Measurements from ENCODE around the gene VCL. TPM values are rescaled to one million over a fixed set of nuclear protein-coding genes. Genes with fewer than 3 reads are reported as not detected.
"Not testable (repeated sequence)": the region's sequence is repeated elsewhere in the genome, so short reads cannot be mapped to it uniquely, and the experiment has no call there.

The VCL gene
- total RNA-seq, 2 donors from 2014 or later = 173 to 216 TPM

DNA sequence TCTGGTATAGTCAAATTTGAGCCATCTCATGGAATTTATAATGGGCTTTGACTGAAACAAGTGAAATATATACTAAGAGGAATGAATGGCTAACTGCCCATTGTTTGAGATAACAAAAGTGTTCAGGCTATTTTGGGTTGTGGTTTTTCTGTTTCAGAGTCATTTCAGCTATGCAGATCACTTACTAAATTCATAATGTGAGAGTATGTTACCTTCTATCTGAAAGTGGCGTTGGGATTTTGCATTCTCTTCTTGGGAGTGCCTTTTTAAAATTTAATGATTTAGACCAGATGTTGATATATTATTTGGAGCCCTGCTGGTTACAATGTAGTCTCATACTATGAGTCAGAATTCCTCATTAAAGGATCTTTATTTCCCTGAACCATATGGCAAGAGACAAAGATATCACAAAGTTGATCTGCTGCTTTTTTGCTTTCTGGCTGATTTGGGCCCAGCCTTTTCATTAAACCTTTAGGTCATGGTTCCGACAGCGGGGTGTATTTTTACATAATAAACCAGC is 10.4 kb downstream of the VCL start:
- DNase-seq (ENCODE audit: low spot score) = no peak
- no peak overlapping the region for H3K4me3 ChIP-seq
- H3K36me3 ChIP-seq = no peaks in the 10 kb centered on the region
- H3K27ac ChIP-seq = peak overlapping the region in 1 of 2 donors; percentile 65
- no peaks in the 10 kb centered on the region for H3K27me3 ChIP-seq
- TF ChIP-seq, protein P1, sequence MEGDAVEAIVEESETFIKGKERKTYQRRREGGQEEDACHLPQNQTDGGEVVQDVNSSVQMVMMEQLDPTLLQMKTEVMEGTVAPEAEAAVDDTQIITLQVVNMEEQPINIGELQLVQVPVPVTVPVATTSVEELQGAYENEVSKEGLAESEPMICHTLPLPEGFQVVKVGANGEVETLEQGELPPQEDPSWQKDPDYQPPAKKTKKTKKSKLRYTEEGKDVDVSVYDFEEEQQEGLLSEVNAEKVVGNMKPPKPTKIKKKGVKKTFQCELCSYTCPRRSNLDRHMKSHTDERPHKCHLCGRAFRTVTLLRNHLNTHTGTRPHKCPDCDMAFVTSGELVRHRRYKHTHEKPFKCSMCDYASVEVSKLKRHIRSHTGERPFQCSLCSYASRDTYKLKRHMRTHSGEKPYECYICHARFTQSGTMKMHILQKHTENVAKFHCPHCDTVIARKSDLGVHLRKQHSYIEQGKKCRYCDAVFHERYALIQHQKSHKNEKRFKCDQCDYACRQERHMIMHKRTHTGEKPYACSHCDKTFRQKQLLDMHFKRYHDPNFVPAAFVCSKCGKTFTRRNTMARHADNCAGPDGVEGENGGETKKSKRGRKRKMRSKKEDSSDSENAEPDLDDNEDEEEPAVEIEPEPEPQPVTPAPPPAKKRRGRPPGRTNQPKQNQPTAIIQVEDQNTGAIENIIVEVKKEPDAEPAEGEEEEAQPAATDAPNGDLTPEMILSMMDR (IDR thresholded peaks at IDR 0.05) = no peak
- peaks cover 4 to 73% of the 10 kb centered on the region in 2 donors for H3K4me1 ChIP-seq
- H3K9me3 ChIP-seq = no peaks in the 10 kb centered on the region

DNA sequence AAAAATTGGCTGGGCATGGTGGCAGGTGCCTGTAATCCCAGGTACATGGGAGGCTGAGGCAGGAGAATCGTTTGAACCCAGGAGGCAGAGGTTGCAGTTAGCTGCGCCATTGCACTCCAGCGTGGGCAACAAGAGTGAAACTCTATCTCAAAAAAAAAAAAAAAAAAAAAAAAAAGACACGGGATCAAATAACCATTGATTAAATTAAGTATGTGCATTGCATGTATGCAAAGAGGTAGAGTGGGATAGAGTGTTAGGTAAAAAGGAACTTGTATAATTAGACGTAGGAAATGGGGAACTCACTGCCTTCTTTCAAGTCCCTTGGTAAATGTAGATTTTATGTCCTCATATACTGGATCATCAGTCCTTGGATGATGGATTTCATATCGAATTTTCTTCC is 13.1 kb downstream of the VCL start:
- Histone ChIP-seq H3K4me3 (no peak overlapping the region), H3K4me1 (peaks cover 4 to 70% of the 10 kb centered on the region in 2 donors), H3K9me3 (no peaks in the 10 kb centered on the region), H3K27ac (no peak overlapping the region), H3K27me3 (no peaks in the 10 kb centered on the region), H3K36me3 (peaks cover 9% of the 10 kb centered on the region)
- TF ChIP-seq, protein P1 (IDR thresholded peaks at IDR 0.05) = no peak
- no peak for DNase-seq (ENCODE audit: low spot score)

DNA sequence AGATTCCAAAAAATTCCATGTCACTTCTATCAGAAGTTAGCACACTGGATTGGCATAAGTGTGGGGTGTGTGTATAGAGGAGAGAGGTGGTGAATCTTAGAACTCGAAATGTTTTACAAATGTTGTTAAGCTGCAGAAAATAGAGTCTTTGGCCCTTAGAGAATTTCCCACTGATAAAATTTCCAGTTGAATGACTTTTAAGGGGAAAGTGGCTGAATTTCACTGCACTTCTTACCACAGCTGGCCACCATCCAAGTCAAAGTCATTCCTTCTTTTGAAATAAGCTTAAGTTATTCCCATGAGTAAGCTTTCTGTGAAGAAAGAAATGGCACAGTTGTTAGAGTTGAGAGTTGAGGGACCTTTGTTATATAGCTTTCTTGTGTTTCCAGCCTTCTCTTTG is 13.9 kb downstream of the VCL start:
- TF ChIP-seq, protein P1 (IDR thresholded peaks at IDR 0.05) = no peak
- Histone ChIP-seq H3K4me3 (no peak overlapping the region), H3K27ac (peak overlapping the region in 1 of 2 donors; percentile 26), H3K4me1 (peaks cover 0 to 65% of the 10 kb centered on the region in 2 donors), H3K36me3 (peaks cover 12% of the 10 kb centered on the region), H3K9me3 (no peaks in the 10 kb centered on the region), H3K27me3 (no peaks in the 10 kb centered on the region)
- no peak for DNase-seq (ENCODE audit: low spot score)

DNA sequence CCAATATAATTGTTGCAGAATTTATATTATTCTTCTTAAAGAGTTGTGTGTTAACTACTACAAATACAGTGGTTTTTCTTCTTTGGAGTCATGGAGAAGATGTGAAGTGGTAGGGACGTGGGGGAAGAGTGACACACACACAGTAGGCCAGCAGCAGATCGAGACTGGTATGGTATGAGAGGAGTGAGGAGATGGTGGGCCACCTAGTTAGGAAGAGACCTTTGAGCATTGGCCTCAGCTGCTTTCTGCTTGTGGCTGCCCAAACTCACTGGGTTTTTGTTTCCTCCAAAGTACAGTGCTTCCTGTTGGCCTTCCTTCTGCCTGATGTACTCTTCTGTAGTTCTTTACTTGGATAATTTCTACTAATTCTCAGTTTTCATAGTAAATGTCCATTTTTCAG is 14.6 kb downstream of the VCL start:
- peaks cover 0 to 65% of the 10 kb centered on the region in 2 donors for H3K4me1 ChIP-seq
- H3K9me3 ChIP-seq = no peaks in the 10 kb centered on the region
- no peak overlapping the region for H3K4me3 ChIP-seq
- no peak for DNase-seq (ENCODE audit: low spot score)
- H3K36me3 ChIP-seq = peaks cover 12% of the 10 kb centered on the region
- no peaks in the 10 kb centered on the region for H3K27me3 ChIP-seq
- TF ChIP-seq, protein P1 (IDR thresholded peaks at IDR 0.05) = no peak
- no peak overlapping the region for H3K27ac ChIP-seq

DNA sequence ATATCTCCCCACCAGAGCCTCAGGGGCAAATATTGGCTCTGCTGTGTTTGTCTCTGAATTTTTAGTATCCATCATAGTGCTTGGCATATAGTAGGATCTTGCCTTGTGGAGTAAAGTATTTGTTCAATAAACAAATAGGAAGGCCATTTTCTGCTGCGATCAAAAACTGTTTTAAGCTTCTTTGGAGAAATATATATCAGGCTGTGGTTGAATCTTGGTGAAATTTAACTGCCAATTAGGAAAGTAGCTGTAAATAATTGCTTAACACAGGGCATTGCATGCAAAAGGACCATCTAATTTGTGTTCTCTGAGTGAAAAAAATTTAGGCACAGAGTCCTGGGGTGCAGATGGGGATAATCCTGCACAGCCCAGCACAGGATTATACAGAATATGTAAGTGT is 15.1 kb downstream of the VCL start:
- H3K36me3 ChIP-seq = peaks cover 12% of the 10 kb centered on the region
- no peak for DNase-seq (ENCODE audit: low spot score)
- H3K9me3 ChIP-seq = no peaks in the 10 kb centered on the region
- peaks cover 0 to 64% of the 10 kb centered on the region in 2 donors for H3K4me1 ChIP-seq
- TF ChIP-seq, protein P1 (IDR thresholded peaks at IDR 0.05) = no peak
- no peaks in the 10 kb centered on the region for H3K27me3 ChIP-seq
- no peak overlapping the region for H3K27ac ChIP-seq
- no peak overlapping the region for H3K4me3 ChIP-seq

DNA sequence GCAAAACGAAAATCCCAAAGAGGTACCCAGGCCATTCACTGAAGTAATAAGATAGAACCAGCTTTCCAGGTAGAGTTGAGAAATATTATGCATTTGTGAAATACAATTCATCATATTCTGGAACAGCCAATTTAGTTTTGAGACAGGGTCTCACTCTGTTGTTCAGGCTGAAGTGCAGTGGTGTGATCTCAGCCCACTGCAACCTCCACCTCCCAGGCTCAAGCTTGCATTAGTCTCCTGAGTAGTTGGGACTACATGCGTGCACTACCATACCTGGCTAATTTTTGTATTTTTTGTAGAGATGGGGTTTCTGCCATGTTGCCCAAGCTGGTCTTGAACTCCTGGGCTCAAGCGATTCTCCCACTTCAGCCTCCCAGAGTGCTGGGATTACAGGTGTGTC is 16.7 kb downstream of the VCL start:
- peaks cover 0 to 63% of the 10 kb centered on the region in 2 donors for H3K4me1 ChIP-seq
- H3K27ac ChIP-seq, H3K4me3 ChIP-seq: not testable (repeated sequence)

More for the DNA sequence above, 16.7 kb downstream of the VCL start:
- not testable (repeated sequence) for H3K9me3 ChIP-seq; H3K27me3 ChIP-seq; DNase-seq (ENCODE audit: low spot score)
- peaks cover 12% of the 10 kb centered on the region for H3K36me3 ChIP-seq

Data from right atrium auricular region (tissue), 2 donors.